AG04449 (cell line): ENCODE data around the gene SLC13A2.
"Not testable (repeated sequence)": the region's sequence is repeated elsewhere in the genome, so short reads cannot be mapped to it uniquely, and the experiment has no call there.

Source experiments
- CTCF ChIA-PET: fragments of 350-600 bp; formaldehyde crosslinking; extraction: SDS; loops from one replicate; lab custom pipeline; 2021; ENCODE audit warnings: antibody characterized with exemption; lab: Yijun Ruan, JAX
- POLR2A ChIA-PET: fragments of 400-600, 350-600 bp; formaldehyde crosslinking; extraction: SDS; loops from one replicate; lab custom pipeline; 2020; ENCODE audit warnings: antibody characterized with exemption, inconsistent platforms; lab: Yijun Ruan, JAX
- DNase-seq: peaks from one replicate; pipeline ENCODE4 v3.0.0-alpha.2; 2010; ENCODE audit warnings: low read depth, low spot score
- H3K4me3 ChIP-seq: 2 replicates; pipeline ENCODE4 v1.5.1; 2011; ENCODE audit warnings: low read depth, mild to moderate bottlenecking, control low read depth, low read length
- CTCF ChIP-seq: IDR thresholded peaks from one replicate; pipeline ENCODE4 v1.5.1; 2011; ENCODE audit warnings: mild to moderate bottlenecking, moderate library complexity, low read length, control low read depth, inconsistent platforms; ENCODE audit not compliant: insufficient read depth; ENCODE audit errors: missing control alignments

SLC13A2 gene

GRCh38 chr17:28443901-28444638 lies 29.4 kb upstream of the SLC13A2 start:
- H3K4me3 ChIP-seq, result no peak overlapping the region
- POLR2A ChIA-PET, result no interaction called here
- TF ChIP-seq CTCF, result no peak
- CTCF ChIA-PET, result interaction anchor here (0.8 kb wide), 1 partner anchor 8 kb away, joined by 3 read pairs; no protein-coding TSS in a partner anchor
- DNase-seq, result no peak

- CTCF ChIA-PET, result interaction anchor here (1.5 kb wide), 1 partner anchor 30 kb away, joined by 5 read pairs; no protein-coding TSS in a partner anchor
- POLR2A ChIA-PET, result no interaction called here
Measured at GRCh38 chr17:28446716-28447395, 26.6 kb upstream of the SLC13A2 start.

GRCh38 chr17:28447396-28447760 lies 26.1 kb upstream of the SLC13A2 start:
- TF ChIP-seq CTCF, result no peak
- no peak overlapping the region for H3K4me3 ChIP-seq
- CTCF ChIA-PET, result interaction anchor here (1.2 kb wide), 1 partner anchor 100 kb away, joined by 3 read pairs; no protein-coding TSS in a partner anchor
- POLR2A ChIA-PET, result no interaction called here
- no peak for DNase-seq

More at GRCh38 chr17:28446716-28447395, 26.6 kb upstream of the SLC13A2 start:
- TF ChIP-seq CTCF, result no peak
- H3K4me3 ChIP-seq, result no peak overlapping the region
- DNase-seq, result no peak

- ChIA-PET CTCF (interaction anchor here (0.7 to 0.8 kb wide), 2 partner anchors 33 kb away, joined by 3 read pairs; no protein-coding TSS in a partner anchor), POLR2A (no interaction called here)
- DNase-seq, result no peak
- H3K4me3 ChIP-seq, result no peak overlapping the region
- TF ChIP-seq CTCF, result no peak
Measured at GRCh38 chr17:28449859-28450258, 23.6 kb upstream of the SLC13A2 start.

GRCh38 chr17:28457890-28458289 lies 15.6 kb upstream of the SLC13A2 start:
- DNase-seq, result no peak
- H3K4me3 ChIP-seq, result no peak overlapping the region
- ChIA-PET POLR2A (no interaction called here), CTCF (no interaction called here)
- no peak for TF ChIP-seq CTCF

GRCh38 chr17:28458881-28459280 lies 14.6 kb upstream of the SLC13A2 start:
- CTCF ChIA-PET, H3K4me3 ChIP-seq, DNase-seq, POLR2A ChIA-PET: not testable (repeated sequence)
